Endothelial cell of umbilical vein (primary cell): ENCODE measurements around the gene ACTA2. TPM values are rescaled to one million over a fixed set of nuclear protein-coding genes. Genes with fewer than 3 reads are reported as not detected.

Experiments used
- BruUV-seq: library from RNA; stranded (reverse); fragments of 400-500 nt; replicated peaks from 2 replicates; lab custom pipeline; 2021; lab: Mats Ljungman, UMichigan
- CTCF ChIA-PET: fragments of 300-600, 350-600 bp; sonication (Branson Sonifier 250); formaldehyde crosslinking; loops from one replicate; lab custom pipeline; 2021; ENCODE audit warnings: antibody characterized with exemption, inconsistent platforms; lab: Charles Lee
- POLR2A ChIA-PET: fragments of 300-600, 350-600 bp; sonication (Branson Sonifier 250); formaldehyde crosslinking; loops from one replicate; lab custom pipeline; 2021; ENCODE audit warnings: antibody characterized with exemption, inconsistent platforms; lab: Charles Lee
- DNase-seq: peaks from one replicate; pipeline ENCODE4 v3.0.0-alpha.2; 2011; ENCODE audit warnings: low read depth, low spot score
- FAIRE-seq: peaks from 2 replicates; lab custom pipeline; 2011; peaks lifted over from hg19 to GRCh38; lab: Jason Lieb, UNC
- H2AFZ ChIP-seq: 2 replicates; pipeline ENCODE4 v1.6.0; 2012; ENCODE audit warnings: low read depth, low read length, control low read depth, inconsistent platforms
- H3K27ac ChIP-seq: 2 replicates; pipeline ENCODE4 v1.5.1; 2011; ENCODE audit warnings: low read depth, mild to moderate bottlenecking, control low read depth, low read length, moderate library complexity; ENCODE audit not compliant: insufficient read depth
- H3K27me3 ChIP-seq, 2 experiments: 2 replicates each; pipeline versions ENCODE4 v1.6.0 to v1.6.1; 2011; ENCODE audit warnings: low read length in 2 of 2, mixed read lengths in 1 of 2; ENCODE audit not compliant: control insufficient read depth in 2 of 2, insufficient read depth in 2 of 2
- H3K36me3 ChIP-seq, 2 experiments: 2 replicates in 1 of 2; 3 replicates in 1 of 2; pipeline ENCODE4 v1.5.1; 2011; ENCODE audit warnings: low read length in 2 of 2, mild to moderate bottlenecking in 1 of 2, moderate library complexity in 1 of 2; ENCODE audit not compliant: control insufficient read depth in 2 of 2, insufficient read depth in 2 of 2; ENCODE audit errors: extremely low read depth in 1 of 2
- H3K4me1 ChIP-seq: 3 replicates; pipeline ENCODE4 v1.5.1; 2011; ENCODE audit warnings: mild to moderate bottlenecking, low read length; ENCODE audit not compliant: control insufficient read depth, insufficient read depth; ENCODE audit errors: extremely low read depth
- H3K4me2 ChIP-seq: 2 replicates; pipeline ENCODE4 v1.6.1; 2011; ENCODE audit warnings: low read length, control low read depth, mixed read lengths; ENCODE audit not compliant: insufficient read depth
- H3K4me3 ChIP-seq, 3 experiments: fragments of 200-600 bp in 1 of 3; sonication (generic), shearing (Covaris generic) in 1 of 3; replicated peaks in 1 of 3; 2 replicates each; pipeline ENCODE4 v1.5.1; 2011 to 2016; ENCODE audit warnings: control low read depth in 3 of 3, low read length in 3 of 3, mild to moderate bottlenecking in 2 of 3, inconsistent platforms in 1 of 3, low read depth in 1 of 3, moderate library complexity in 1 of 3; ENCODE audit not compliant: insufficient read depth in 1 of 3
- H3K79me2 ChIP-seq: 2 replicates; pipeline ENCODE4 v1.6.0; 2012; ENCODE audit warnings: low read length, inconsistent platforms; ENCODE audit not compliant: control insufficient read depth, insufficient read depth
- H3K9ac ChIP-seq: replicated peaks from 2 replicates; pipeline ENCODE3; 2011; ENCODE audit warnings: low read length, control low read depth; ENCODE audit not compliant: insufficient read depth; ENCODE audit errors: extremely low read depth
- H3K9me1 ChIP-seq: replicated peaks from 3 replicates; pipeline ENCODE4 v1.6.0; 2011; ENCODE audit warnings: mild to moderate bottlenecking, low read length; ENCODE audit not compliant: control insufficient read depth, insufficient read depth; ENCODE audit errors: extremely low read depth
- H3K9me3 ChIP-seq: replicated peaks from 2 replicates; pipeline ENCODE4 v1.5.1; 2012; ENCODE audit warnings: low read length, inconsistent platforms; ENCODE audit not compliant: control insufficient read depth, insufficient read depth
- H4K20me1 ChIP-seq: replicated peaks from 2 replicates; pipeline ENCODE3; 2011; ENCODE audit warnings: mild to moderate bottlenecking, low read length; ENCODE audit not compliant: control insufficient read depth, insufficient read depth; ENCODE audit errors: extremely low read depth
- EZH2 ChIP-seq: IDR thresholded peaks from 2 replicates; pipeline ENCODE4 v1.6.1; 2012; ENCODE audit warnings: borderline replicate concordance, low read depth, mild to moderate bottlenecking, moderate library complexity, low read length, inconsistent platforms; ENCODE audit not compliant: severe bottlenecking
- FOS ChIP-seq: IDR thresholded peaks from 2 replicates; pipeline ENCODE4 v1.6.1; 2011; ENCODE audit warnings: mild to moderate bottlenecking, low read length, moderate library complexity, borderline replicate concordance; ENCODE audit not compliant: insufficient read depth
- GATA2 ChIP-seq: IDR thresholded peaks from 2 replicates; pipeline ENCODE4 v1.7.0; 2011; ENCODE audit warnings: low read depth, mild to moderate bottlenecking, moderate library complexity, mixed read lengths, low read length; ENCODE audit not compliant: insufficient read length, insufficient read depth
- JUN ChIP-seq: IDR thresholded peaks from 2 replicates; pipeline ENCODE4 v1.6.1; 2011; ENCODE audit warnings: borderline replicate concordance, low read depth; ENCODE audit not compliant: insufficient read length, insufficient read depth
- MYC ChIP-seq: IDR thresholded peaks from one replicate; pipeline ENCODE4 v1.6.1; 2011; ENCODE audit warnings: mild to moderate bottlenecking, low read depth, low read length
- POLR2A ChIP-seq: IDR thresholded peaks from 2 replicates; pipeline ENCODE4 v1.6.1; 2012; ENCODE audit warnings: low read depth, mild to moderate bottlenecking, control low read depth, low read length
- POLR2AphosphoS5 ChIP-seq: IDR thresholded peaks from 2 replicates; pipeline ENCODE4 v1.6.1; 2012; ENCODE audit warnings: low read depth, mild to moderate bottlenecking, control low read depth, low read length, moderate library complexity; ENCODE audit not compliant: insufficient read depth
- dilution Hi-C: fragments of 300-500 bp; cut with MboI; formaldehyde crosslinking; loops from one replicate; pipeline ENCODE4 v1.15.0; 2019; ENCODE audit warnings: low sequenced_read_pairs; ENCODE audit not compliant: extremely low pct_ligation_motif_present
- intact Hi-C: fragments of 100-400 bp; cut with micrococcal nuclease; formaldehyde crosslinking; loops from one replicate; pipeline ENCODE4 v1.10.0; 2022
- polyA plus RNA-seq, 4 experiments: library from polyadenylated mRNA; depleted of rRNA in 3 of 4; stranded (reverse) in 3 of 4; unstranded in 1 of 4; fragments of >200 nt; gene quantifications; 2 replicates each; pipeline versions ENCODE4 v1.2.1 to v1.2.3, GENCODE V29; 2011 to 2012; ENCODE audit warnings: missing spikeins in 1 of 4
- total RNA-seq: library from RNA; stranded (reverse); gene quantifications from 2 replicates; pipeline ENCODE4 v1.2.3, GENCODE V29; 2021
- TF ChIP-seq, protein P1 (sequence below): IDR thresholded peaks from 2 replicates; pipeline ENCODE4 v1.6.1; 2011; ENCODE audit not compliant: insufficient read depth, insufficient read length
- TF ChIP-seq, protein P2 (sequence below), 2 donors: IDR thresholded peaks; 1 replicate in 1 of 2; 2 replicates in 1 of 2; pipeline ENCODE4 v1.5.1; 2011; ENCODE audit warnings: low read length in 2 of 2, mild to moderate bottlenecking in 2 of 2, moderate library complexity in 2 of 2, control low read depth in 1 of 2, inconsistent platforms in 1 of 2, low read depth in 1 of 2; ENCODE audit not compliant: insufficient read depth in 1 of 2; ENCODE audit errors: extremely low read depth in 1 of 2

The ACTA2 gene
- total and polyA plus RNA-seq, 2 donors (not counting 3 experiments of a cell fraction or from before 2014, with no cell fraction given), result 6.3 to 9.7 TPM

DNA sequence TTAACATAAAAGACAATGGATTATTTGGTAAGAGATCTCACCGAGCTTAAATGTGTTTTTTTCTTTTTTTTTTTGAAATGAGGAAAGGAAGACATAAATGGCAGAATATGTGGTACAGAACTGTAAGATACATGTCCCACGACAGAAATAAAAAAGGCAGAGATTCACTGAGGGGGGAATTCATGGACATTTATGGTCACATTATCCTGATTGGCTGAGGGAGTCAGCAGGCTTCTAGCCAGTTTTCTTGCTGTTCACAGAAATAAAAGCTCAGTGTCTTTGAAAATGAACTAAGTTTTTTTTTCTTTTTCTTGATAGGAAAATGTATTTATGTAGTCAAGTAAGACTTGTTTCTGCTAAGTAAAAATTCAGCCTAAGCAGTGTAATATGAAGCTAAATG lies 29.8 kb upstream of the ACTA2 start:
- DNase-seq (no peak), FAIRE-seq (no peak)
- Histone ChIP-seq H3K9me3 (no peaks in the 10 kb centered on the region), H3K9ac (no peak overlapping the region), H3K4me2 (no peak overlapping the region), H3K36me3 (no peaks in the 10 kb centered on the region), H3K79me2 (no peaks in the 10 kb centered on the region), H3K27me3 (peaks cover 0 to 2% of the 10 kb centered on the region in 2 experiments), H3K4me3 (no peak overlapping the region), H3K4me1 (peaks cover 14% of the 10 kb centered on the region), H4K20me1 (no peaks in the 10 kb centered on the region), H3K27ac (no peak overlapping the region), H3K9me1 (no peaks in the 10 kb centered on the region), H2AFZ (no peak overlapping the region)
- POLR2A ChIA-PET, result no interaction called here
- dilution Hi-C loops (loop anchor here (25.0 kb wide), 1 partner anchor 230 kb away; the partner anchor contains the start of gene CH25H), intact Hi-C loops (loop anchor here (5.0 kb wide), 1 partner anchor 415 kb away; no protein-coding TSS in a partner anchor)
- BruUV-seq, result no TSS peak
- TF ChIP-seq MYC, result no peak
- TF ChIP-seq, protein P1, sequence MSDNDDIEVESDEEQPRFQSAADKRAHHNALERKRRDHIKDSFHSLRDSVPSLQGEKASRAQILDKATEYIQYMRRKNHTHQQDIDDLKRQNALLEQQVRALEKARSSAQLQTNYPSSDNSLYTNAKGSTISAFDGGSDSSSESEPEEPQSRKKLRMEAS, result no peak
- TF ChIP-seq FOS, result no peak
- TF ChIP-seq JUN, result no peak
- TF ChIP-seq, protein P2, sequence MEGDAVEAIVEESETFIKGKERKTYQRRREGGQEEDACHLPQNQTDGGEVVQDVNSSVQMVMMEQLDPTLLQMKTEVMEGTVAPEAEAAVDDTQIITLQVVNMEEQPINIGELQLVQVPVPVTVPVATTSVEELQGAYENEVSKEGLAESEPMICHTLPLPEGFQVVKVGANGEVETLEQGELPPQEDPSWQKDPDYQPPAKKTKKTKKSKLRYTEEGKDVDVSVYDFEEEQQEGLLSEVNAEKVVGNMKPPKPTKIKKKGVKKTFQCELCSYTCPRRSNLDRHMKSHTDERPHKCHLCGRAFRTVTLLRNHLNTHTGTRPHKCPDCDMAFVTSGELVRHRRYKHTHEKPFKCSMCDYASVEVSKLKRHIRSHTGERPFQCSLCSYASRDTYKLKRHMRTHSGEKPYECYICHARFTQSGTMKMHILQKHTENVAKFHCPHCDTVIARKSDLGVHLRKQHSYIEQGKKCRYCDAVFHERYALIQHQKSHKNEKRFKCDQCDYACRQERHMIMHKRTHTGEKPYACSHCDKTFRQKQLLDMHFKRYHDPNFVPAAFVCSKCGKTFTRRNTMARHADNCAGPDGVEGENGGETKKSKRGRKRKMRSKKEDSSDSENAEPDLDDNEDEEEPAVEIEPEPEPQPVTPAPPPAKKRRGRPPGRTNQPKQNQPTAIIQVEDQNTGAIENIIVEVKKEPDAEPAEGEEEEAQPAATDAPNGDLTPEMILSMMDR (IDR thresholded peaks at IDR 0.05; ENCODE audit: extremely low read depth in 1 of 2, insufficient read depth in 1 of 2, low read depth in 1 of 2, low read length in 2 of 2), result no peak
- no peak for TF ChIP-seq EZH2
- TF ChIP-seq GATA2, result no peak
- TF ChIP-seq POLR2A, result no peak
- no peak for TF ChIP-seq POLR2AphosphoS5
- CTCF ChIA-PET, result interaction anchor here (0.6 to 2.2 kb wide), 6 partner anchors 8 to 1638 kb away, joined by 3 to 12 read pairs (median 6); partner anchors contain the start of gene FAS
